Stimulated activated CD4-positive, alpha-beta T cell treated with anti-CD3 and anti-CD28 coated beads, Interleukin-15, amount 100 ng/mL, for 1 hour (primary cell): ENCODE data around the gene DHRS3.
"Not testable (repeated sequence)": the region's sequence is repeated elsewhere in the genome, so short reads cannot be mapped to it uniquely, and the experiment has no call there.

ENCODE experiments used
- DNase-seq, 2 donors: peaks; one replicate each; pipeline ENCODE4 v3.0.0-alpha.2; 2020; ENCODE audit warnings: low read depth in 1 of 2, low spot score in 1 of 2

Gene DHRS3

GRCh38 chr1:12541274-12542137, 76.5 kb downstream of the DHRS3 start:
- DNase-seq: no peak

GRCh38 chr1:12540580-12541273, 77.3 kb downstream of the DHRS3 start:
- no peak for DNase-seq

GRCh38 chr1:12539705-12540579, 78.1 kb downstream of the DHRS3 start:
- no peak for DNase-seq

GRCh38 chr1:12539320-12539704, 78.7 kb downstream of the DHRS3 start:
- DNase-seq: no peak

- not testable (repeated sequence) for DNase-seq
Observed at GRCh38 chr1:12538536-12538935, 79.5 kb downstream of the DHRS3 start.

GRCh38 chr1:12537906-12538461, 80.0 kb downstream of the DHRS3 start:
- DNase-seq: no peak

GRCh38 chr1:12537294-12537693, 80.7 kb downstream of the DHRS3 start:
- DNase-seq: no peak

- no peak for DNase-seq
Observed at GRCh38 chr1:12536023-12536639, 81.9 kb downstream of the DHRS3 start.

- no peak for DNase-seq
Observed at GRCh38 chr1:12532405-12533315, 85.3 kb downstream of the DHRS3 start.

GRCh38 chr1:12531179-12531499, 86.9 kb downstream of the DHRS3 start:
- no peak for DNase-seq

- DNase-seq: no peak
Observed at GRCh38 chr1:12530462-12531178, 87.4 kb downstream of the DHRS3 start.

- DNase-seq: no peak
Observed at GRCh38 chr1:12529640-12530174, 88.3 kb downstream of the DHRS3 start.

GRCh38 chr1:12528021-12528852, 89.8 kb downstream of the DHRS3 start:
- DNase-seq: no peak

GRCh38 chr1:12527564-12527963, 90.4 kb downstream of the DHRS3 start:
- DNase-seq: no peak

GRCh38 chr1:12525311-12526181, 92.5 kb downstream of the DHRS3 start:
- DNase-seq: no peak

GRCh38 chr1:12524266-12524665, 93.7 kb downstream of the DHRS3 start:
- DNase-seq: no peak

GRCh38 chr1:12522780-12523179, 95.2 kb downstream of the DHRS3 start:
- not testable (repeated sequence) for DNase-seq
